GM12878 (cell line): ENCODE data around the gene ESRRG. TPM values are rescaled to one million over a fixed set of nuclear protein-coding genes. Genes with fewer than 3 reads are reported as not detected.

Experiments used
- ATAC-seq: fragments of 200-7000 bp; cut with Tn5 transposase; 3 replicates; pipeline ENCODE4 v1.9.1; 2020; ENCODE audit warnings: mild to moderate bottlenecking, moderate library complexity
- BruUV-seq: library from RNA; stranded (reverse); fragments of 400-500 nt; replicated peaks from 2 replicates; lab custom pipeline; 2021; lab: Mats Ljungman, UMichigan
- CTCF ChIA-PET: fragments of 300-600 bp; sonication (Branson Sonifier 250); formaldehyde crosslinking; extraction: SDS; loops from one replicate; lab custom pipeline; 2021; ENCODE audit warnings: inconsistent platforms; lab: Yijun Ruan, JAX
- POLR2A ChIA-PET: fragments of 350-600 bp; formaldehyde crosslinking; extraction: SDS; loops from one replicate; lab custom pipeline; 2021; ENCODE audit warnings: inconsistent platforms; lab: Charles Lee
- RAD21 ChIA-PET: fragments of 300-600 bp; sonication (Branson Sonifier 250); formaldehyde crosslinking; loops from one replicate; lab custom pipeline; 2023; ENCODE audit warnings: antibody characterized with exemption; ENCODE audit not compliant: unreplicated experiment; lab: Charles Lee
- SMC1A ChIA-PET: fragments of 300-600 bp; sonication (Branson Sonifier 250); formaldehyde crosslinking; loops from one replicate; lab custom pipeline; 2023; ENCODE audit not compliant: unreplicated experiment, uncharacterized antibody; lab: Charles Lee
- DNase-seq: peaks from one replicate; pipeline ENCODE4 v3.0.0-alpha.2; 2011; ENCODE audit warnings: low read depth, low spot score
- FAIRE-seq: peaks from 3 replicates; lab custom pipeline; 2011; peaks lifted over from hg19 to GRCh38; lab: Jason Lieb, UNC
- H2AFZ ChIP-seq: 2 replicates; pipeline ENCODE4 v1.6.0; 2011; ENCODE audit warnings: low read depth, low read length, control low read depth; ENCODE audit not compliant: control insufficient read depth
- H3K27ac ChIP-seq: 2 replicates; pipeline ENCODE4 v1.5.1; 2011; ENCODE audit warnings: control low read depth; ENCODE audit not compliant: control insufficient read depth, insufficient read depth
- H3K27me3 ChIP-seq, 2 experiments: replicated peaks in 1 of 2; 2 replicates each; pipeline versions ENCODE4 v1.6.0 to v1.6.1; 2011; ENCODE audit warnings: low read length in 1 of 2; ENCODE audit not compliant: control insufficient read depth in 2 of 2, insufficient read depth in 2 of 2
- H3K36me3 ChIP-seq, 2 experiments: 2 replicates each; pipeline ENCODE4 v1.5.1; 2011; ENCODE audit warnings: low read length in 1 of 2; ENCODE audit not compliant: control insufficient read depth in 2 of 2, insufficient read depth in 2 of 2
- H3K4me1 ChIP-seq: 2 replicates; pipeline ENCODE4 v1.6.1; 2011; ENCODE audit warnings: mild to moderate bottlenecking, low read length, moderate library complexity, mixed read lengths; ENCODE audit not compliant: control insufficient read depth, insufficient read depth
- H3K4me2 ChIP-seq: 2 replicates; pipeline ENCODE4 v1.6.0; 2011; ENCODE audit warnings: control low read depth; ENCODE audit not compliant: control insufficient read depth, insufficient read depth
- H3K4me3 ChIP-seq: fragments of 200-600 bp; sonication (generic); 2 replicates; pipeline ENCODE4 v1.5.1; 2016
- H3K79me2 ChIP-seq: 2 replicates; pipeline ENCODE4 v1.6.0; 2011; ENCODE audit warnings: low read length; ENCODE audit not compliant: control insufficient read depth, insufficient read depth
- H3K9ac ChIP-seq: 2 replicates; pipeline ENCODE4 v1.8.0; 2011; ENCODE audit warnings: low read length, control low read depth, mixed read lengths; ENCODE audit not compliant: control insufficient read depth, insufficient read depth
- H3K9me3 ChIP-seq: replicated peaks from 3 replicates; pipeline ENCODE4 v1.5.1; 2011; ENCODE audit warnings: mild to moderate bottlenecking, low read length; ENCODE audit not compliant: control insufficient read depth, insufficient read depth
- H4K20me1 ChIP-seq: 2 replicates; pipeline ENCODE4 v1.6.0; 2011; ENCODE audit not compliant: control insufficient read depth, insufficient read depth
- CBX3 ChIP-seq: fragments of 200-600 bp; sonication (generic); IDR thresholded peaks from 2 replicates; pipeline ENCODE4 v1.6.1; 2016; ENCODE audit warnings: low read depth, borderline replicate concordance
- HCFC1 ChIP-seq: fragments of 150-350 bp; IDR thresholded peaks from 2 replicates; pipeline ENCODE4 v1.6.1; 2014; ENCODE audit warnings: low read length
- JUNB ChIP-seq: IDR thresholded peaks from 2 replicates; pipeline ENCODE4 v1.6.1; 2016; ENCODE audit warnings: antibody characterized with exemption, mild to moderate bottlenecking
- MYC ChIP-seq: IDR thresholded peaks from 2 replicates; pipeline ENCODE4 v1.6.1; 2011; ENCODE audit warnings: mild to moderate bottlenecking, low read length, moderate library complexity, inconsistent platforms; ENCODE audit not compliant: insufficient read depth, insufficient replicate concordance, insufficient read length, severe bottlenecking
- NFXL1 ChIP-seq: fragments of 450-650 bp; IDR thresholded peaks from 2 replicates; pipeline ENCODE4 v1.6.1; 2017; ENCODE audit warnings: antibody characterized with exemption, mild to moderate bottlenecking, borderline replicate concordance
- POLR2AphosphoS2 ChIP-seq: IDR thresholded peaks from 2 replicates; pipeline ENCODE4 v1.6.1; 2011; ENCODE audit warnings: low read depth, mild to moderate bottlenecking, low read length, improper control_type of control experiment, moderate library complexity
- SPI1 ChIP-seq: IDR thresholded peaks from 2 replicates; pipeline ENCODE4 v1.6.1; 2011; ENCODE audit warnings: low read depth, mild to moderate bottlenecking, low read length, moderate library complexity, borderline replicate concordance; ENCODE audit not compliant: insufficient read depth
- WRNIP1 ChIP-seq: IDR thresholded peaks from 2 replicates; pipeline ENCODE4 v1.6.1; 2011; ENCODE audit warnings: low read depth, low read length, improper control_type of control experiment, borderline replicate concordance
- YY1 ChIP-seq: IDR thresholded peaks from 2 replicates; pipeline ENCODE4 v1.6.1; 2011; ENCODE audit warnings: low read depth, mild to moderate bottlenecking, low read length
- WGBS: methylation state at CpG from one replicate; pipeline ENCODE4 v1.1.6; 2016; ENCODE audit warnings: low lambda C conversion rate; ENCODE audit not compliant: insufficient replicate concordance, insufficient coverage; ENCODE audit errors: missing lambda C conversion rate; 5-methylcytosine and 5-hydroxymethylcytosine counted together
- in situ Hi-C: fragments of 300-500 bp; cut with MboI; formaldehyde crosslinking; loops from 9 replicates; pipeline ENCODE4 v1.14.3; 2018; ENCODE audit warnings: mixed read lengths
- intact Hi-C: fragments of 100-400 bp; cut with micrococcal nuclease; formaldehyde crosslinking; loops from one replicate; pipeline ENCODE4 v1.14.2; 2022; ENCODE audit not compliant: unreplicated experiment
- polyA plus RNA-seq, 11 experiments: library from polyadenylated mRNA; depleted of rRNA in 4 of 11; unstranded in 6 of 11; stranded (reverse) in 5 of 11; fragments of >200 nt; fragmentation: Nextera tagmentation in 4 of 11; fragmentation: Illumina TruSeq in 1 of 11; extraction: Ambion mirVana in 4 of 11; extraction: Trizol in 1 of 11; gene quantifications; 1 replicate in 1 of 11; 2 replicates in 10 of 11; pipeline versions ENCODE4 v1.2.1 to v1.2.3, GENCODE V29; 2011 to 2016; ENCODE audit warnings: inconsistent platforms in 2 of 11, missing spikeins in 2 of 11, low read depth in 1 of 11
- total RNA-seq, 4 experiments: library from RNA; depleted of rRNA in 3 of 4; stranded (reverse); fragments of >200 nt in 3 of 4; fragmentation: Illumina TruSeq in 1 of 4; extraction: Trizol in 1 of 4; gene quantifications; 2 replicates each; pipeline versions ENCODE4 v1.2.1 to v1.2.3, GENCODE V29; 2013 to 2021
- TF ChIP-seq, protein P1 (sequence below): IDR thresholded peaks from 2 replicates; pipeline ENCODE4 v1.6.1; 2012; ENCODE audit warnings: low read length, inconsistent platforms
- TF ChIP-seq, protein P2 (sequence below): fragments of 450-650 bp; IDR thresholded peaks from 2 replicates; pipeline ENCODE4 v1.6.1; 2017; ENCODE audit warnings: mild to moderate bottlenecking
- TF ChIP-seq, protein P3 (sequence below): fragments of 450-650 bp; IDR thresholded peaks from 2 replicates; pipeline ENCODE4 v1.6.1; 2016; ENCODE audit warnings: mild to moderate bottlenecking
- TF ChIP-seq, protein P4 (sequence below): fragments of 150-350 bp; IDR thresholded peaks from 2 replicates; pipeline ENCODE4 v1.6.1; 2016; ENCODE audit warnings: low read depth, low read length

Gene ESRRG
- total and polyA plus RNA-seq, 10 of the 15 experiments (the other 5 are each of a cell fraction or from before 2014, with no cell fraction given): 0.03 TPM; not detected in 9

DNA sequence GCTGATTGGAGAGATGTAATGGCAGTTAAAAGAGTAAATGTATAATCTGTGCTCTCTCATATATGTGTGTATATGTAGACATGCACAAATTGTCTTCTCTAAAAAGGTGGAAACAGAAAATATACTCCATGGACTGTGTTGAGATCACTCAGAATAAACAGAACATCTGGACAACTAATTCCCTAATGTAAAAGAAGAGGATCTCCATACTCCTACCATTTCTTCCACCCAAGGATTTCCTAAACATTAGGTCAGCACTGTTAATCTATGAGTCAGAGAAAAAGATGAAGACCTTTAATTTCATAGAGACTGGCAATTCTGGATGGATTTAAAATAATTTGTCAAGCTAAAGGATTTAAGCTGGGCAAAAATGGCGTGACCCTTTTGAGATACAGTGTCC, 80.1 kb downstream of the ESRRG start (continued):
- TF ChIP-seq, protein P1, sequence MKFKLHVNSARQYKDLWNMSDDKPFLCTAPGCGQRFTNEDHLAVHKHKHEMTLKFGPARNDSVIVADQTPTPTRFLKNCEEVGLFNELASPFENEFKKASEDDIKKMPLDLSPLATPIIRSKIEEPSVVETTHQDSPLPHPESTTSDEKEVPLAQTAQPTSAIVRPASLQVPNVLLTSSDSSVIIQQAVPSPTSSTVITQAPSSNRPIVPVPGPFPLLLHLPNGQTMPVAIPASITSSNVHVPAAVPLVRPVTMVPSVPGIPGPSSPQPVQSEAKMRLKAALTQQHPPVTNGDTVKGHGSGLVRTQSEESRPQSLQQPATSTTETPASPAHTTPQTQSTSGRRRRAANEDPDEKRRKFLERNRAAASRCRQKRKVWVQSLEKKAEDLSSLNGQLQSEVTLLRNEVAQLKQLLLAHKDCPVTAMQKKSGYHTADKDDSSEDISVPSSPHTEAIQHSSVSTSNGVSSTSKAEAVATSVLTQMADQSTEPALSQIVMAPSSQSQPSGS: no peak
- TF ChIP-seq MYC: no peak
- TF ChIP-seq, protein P2, sequence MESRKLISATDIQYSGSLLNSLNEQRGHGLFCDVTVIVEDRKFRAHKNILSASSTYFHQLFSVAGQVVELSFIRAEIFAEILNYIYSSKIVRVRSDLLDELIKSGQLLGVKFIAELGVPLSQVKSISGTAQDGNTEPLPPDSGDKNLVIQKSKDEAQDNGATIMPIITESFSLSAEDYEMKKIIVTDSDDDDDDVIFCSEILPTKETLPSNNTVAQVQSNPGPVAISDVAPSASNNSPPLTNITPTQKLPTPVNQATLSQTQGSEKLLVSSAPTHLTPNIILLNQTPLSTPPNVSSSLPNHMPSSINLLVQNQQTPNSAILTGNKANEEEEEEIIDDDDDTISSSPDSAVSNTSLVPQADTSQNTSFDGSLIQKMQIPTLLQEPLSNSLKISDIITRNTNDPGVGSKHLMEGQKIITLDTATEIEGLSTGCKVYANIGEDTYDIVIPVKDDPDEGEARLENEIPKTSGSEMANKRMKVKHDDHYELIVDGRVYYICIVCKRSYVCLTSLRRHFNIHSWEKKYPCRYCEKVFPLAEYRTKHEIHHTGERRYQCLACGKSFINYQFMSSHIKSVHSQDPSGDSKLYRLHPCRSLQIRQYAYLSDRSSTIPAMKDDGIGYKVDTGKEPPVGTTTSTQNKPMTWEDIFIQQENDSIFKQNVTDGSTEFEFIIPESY: no peak
- TF ChIP-seq YY1: no peak
- no peak for TF ChIP-seq HCFC1
- TF ChIP-seq NFXL1: no peak
- no peak for TF ChIP-seq CBX3
- TF ChIP-seq POLR2AphosphoS2: no peak
- no peak for TF ChIP-seq WRNIP1

DNA sequence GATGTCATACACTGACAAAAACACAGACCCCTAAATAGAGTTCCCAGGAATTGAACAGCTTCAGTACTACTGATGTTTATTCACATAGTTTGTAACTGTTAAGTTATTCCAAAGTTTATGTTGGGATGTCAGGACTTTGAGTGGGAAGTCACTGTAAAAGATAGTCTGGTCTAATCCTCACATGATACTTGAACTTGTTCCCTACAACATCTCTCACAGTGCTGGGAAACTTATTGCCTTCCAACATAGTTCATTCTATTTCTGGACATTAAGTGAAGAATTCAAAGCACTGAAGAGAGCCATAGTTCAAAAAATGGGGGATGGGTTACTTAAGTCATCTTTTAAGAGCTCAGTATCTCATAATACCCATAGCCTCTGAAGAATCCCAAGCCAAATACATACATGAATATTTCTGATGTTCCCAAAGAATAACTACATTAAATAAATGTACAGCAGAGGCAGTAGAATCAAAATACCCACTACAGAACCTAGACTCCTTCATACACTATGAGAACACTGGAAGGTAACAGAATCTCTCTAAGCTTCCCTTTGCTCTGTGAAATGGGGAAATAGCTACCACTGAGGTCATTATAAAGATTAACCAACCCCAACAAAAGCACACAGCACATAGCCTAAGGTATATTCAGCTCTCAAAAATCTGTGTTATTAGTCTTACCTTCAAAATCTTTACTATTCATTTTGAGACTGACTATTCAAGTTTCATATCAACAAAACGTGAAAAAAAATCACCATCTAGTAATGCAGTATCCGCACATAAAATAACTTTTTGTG, 81.4 kb downstream of the ESRRG start:
- no peak overlapping the region for H3K4me3 ChIP-seq
- TF ChIP-seq SPI1 (no peak), JUNB (peak; percentile 48; the same call in 1 of the 2 replicates)
- TF ChIP-seq, protein P3, sequence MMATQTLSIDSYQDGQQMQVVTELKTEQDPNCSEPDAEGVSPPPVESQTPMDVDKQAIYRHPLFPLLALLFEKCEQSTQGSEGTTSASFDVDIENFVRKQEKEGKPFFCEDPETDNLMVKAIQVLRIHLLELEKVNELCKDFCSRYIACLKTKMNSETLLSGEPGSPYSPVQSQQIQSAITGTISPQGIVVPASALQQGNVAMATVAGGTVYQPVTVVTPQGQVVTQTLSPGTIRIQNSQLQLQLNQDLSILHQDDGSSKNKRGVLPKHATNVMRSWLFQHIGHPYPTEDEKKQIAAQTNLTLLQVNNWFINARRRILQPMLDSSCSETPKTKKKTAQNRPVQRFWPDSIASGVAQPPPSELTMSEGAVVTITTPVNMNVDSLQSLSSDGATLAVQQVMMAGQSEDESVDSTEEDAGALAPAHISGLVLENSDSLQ: no peak
- TF ChIP-seq, protein P4, sequence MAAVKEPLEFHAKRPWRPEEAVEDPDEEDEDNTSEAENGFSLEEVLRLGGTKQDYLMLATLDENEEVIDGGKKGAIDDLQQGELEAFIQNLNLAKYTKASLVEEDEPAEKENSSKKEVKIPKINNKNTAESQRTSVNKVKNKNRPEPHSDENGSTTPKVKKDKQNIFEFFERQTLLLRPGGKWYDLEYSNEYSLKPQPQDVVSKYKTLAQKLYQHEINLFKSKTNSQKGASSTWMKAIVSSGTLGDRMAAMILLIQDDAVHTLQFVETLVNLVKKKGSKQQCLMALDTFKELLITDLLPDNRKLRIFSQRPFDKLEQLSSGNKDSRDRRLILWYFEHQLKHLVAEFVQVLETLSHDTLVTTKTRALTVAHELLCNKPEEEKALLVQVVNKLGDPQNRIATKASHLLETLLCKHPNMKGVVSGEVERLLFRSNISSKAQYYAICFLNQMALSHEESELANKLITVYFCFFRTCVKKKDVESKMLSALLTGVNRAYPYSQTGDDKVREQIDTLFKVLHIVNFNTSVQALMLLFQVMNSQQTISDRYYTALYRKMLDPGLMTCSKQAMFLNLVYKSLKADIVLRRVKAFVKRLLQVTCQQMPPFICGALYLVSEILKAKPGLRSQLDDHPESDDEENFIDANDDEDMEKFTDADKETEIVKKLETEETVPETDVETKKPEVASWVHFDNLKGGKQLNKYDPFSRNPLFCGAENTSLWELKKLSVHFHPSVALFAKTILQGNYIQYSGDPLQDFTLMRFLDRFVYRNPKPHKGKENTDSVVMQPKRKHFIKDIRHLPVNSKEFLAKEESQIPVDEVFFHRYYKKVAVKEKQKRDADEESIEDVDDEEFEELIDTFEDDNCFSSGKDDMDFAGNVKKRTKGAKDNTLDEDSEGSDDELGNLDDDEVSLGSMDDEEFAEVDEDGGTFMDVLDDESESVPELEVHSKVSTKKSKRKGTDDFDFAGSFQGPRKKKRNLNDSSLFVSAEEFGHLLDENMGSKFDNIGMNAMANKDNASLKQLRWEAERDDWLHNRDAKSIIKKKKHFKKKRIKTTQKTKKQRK: no peak
- H3K4me2 ChIP-seq: no peak overlapping the region
- no peak overlapping the region for H3K27ac ChIP-seq
- ATAC-seq (peak; percentile 77), DNase-seq (no peak), FAIRE-seq (no peak)
- ChIA-PET RAD21 (no interaction called here), POLR2A (no interaction called here), CTCF (no interaction called here), SMC1A (interaction anchor here (2.2 kb wide), 1 partner anchor 9 kb away, joined by 7 read pairs; no protein-coding TSS in a partner anchor)
- no peak overlapping the region for H2AFZ ChIP-seq
- no peaks in the 10 kb centered on the region for H4K20me1 ChIP-seq
- no peaks in the 10 kb centered on the region for H3K27me3 ChIP-seq
- no peaks in the 10 kb centered on the region for H3K9me3 ChIP-seq
- intact Hi-C loops: no loop called here
- no peaks in the 10 kb centered on the region for H3K36me3 ChIP-seq
- in situ Hi-C loops: no loop called here
- no peaks in the 10 kb centered on the region for H3K4me1 ChIP-seq
- no TSS peak for BruUV-seq
- 0% methylated on average over 2 of the region's 2 CpGs for WGBS
- H3K79me2 ChIP-seq: no peaks in the 10 kb centered on the region
- H3K9ac ChIP-seq: no peak overlapping the region
